ENCODE results near the gene CERK. TPM values are rescaled to one million over a fixed set of nuclear protein-coding genes. Genes with fewer than 3 reads are reported as not detected.

Gene CERK
- total RNA-seq, 5 donors from 2014 or later (not counting 1 experiment from before 2014, with no cell fraction given), result 77.4 to 155 (median 125) TPM

- no peak for ATAC-seq (replicated peaks in 1 of 4)
- H3K4me1 ChIP-seq (ENCODE audit: control insufficient read depth in 1 of 2, extremely low read depth in 1 of 2, insufficient read depth in 2 of 2, low read length in 2 of 2), result peaks cover 7 to 44% of the 10 kb centered on the region in 2 experiments
- 96% methylated on average over 12 of the region's 13 CpGs for WGBS (ENCODE audit: insufficient coverage)
These were observed 62.6 kb downstream of the CERK start for GRCh38 chr22:46675479-46675878.

GRCh38 chr22:46674906-46675305 lies 63.1 kb downstream of the CERK start:
- Histone ChIP-seq H3K27me3 (replicated peaks in 1 of 2; ENCODE audit: control insufficient read depth in 2 of 2, extremely low read depth in 1 of 2, insufficient read depth in 2 of 2, low read length in 1 of 2) (no peaks in the 10 kb centered on the region), H3K4me1 (ENCODE audit: control insufficient read depth in 1 of 2, extremely low read depth in 1 of 2, insufficient read depth in 2 of 2, low read length in 2 of 2) (peaks cover 7 to 44% of the 10 kb centered on the region in 2 experiments), H3K27ac (ENCODE audit: low read length) (peak overlapping the region; percentile 78), H3K9me3 (no peaks in the 10 kb centered on the region), H3K36me3 (ENCODE audit: control insufficient read depth in 2 of 2, extremely low read depth in 1 of 2, insufficient read depth in 1 of 2, low read length in 1 of 2) (peaks cover 2 to 19% of the 10 kb centered on the region in 2 donors), H3K4me3 (ENCODE audit: control insufficient read depth in 1 of 2, extremely low read depth in 1 of 2, low read length in 1 of 2) (peak overlapping the region; percentile 55 to 77)
- no peaks in the 10 kb centered on the region for H3K36me3 Mint-ChIP-seq
- no peaks in the 10 kb centered on the region for H3K27me3 Mint-ChIP-seq
- peaks cover 30 to 34% (median 33%) of the 10 kb centered on the region in 3 donors for H3K4me1 Mint-ChIP-seq
- DNase-seq, result no peak
- peak in 3 of 4 experiments; percentile 15 to 16 (median 15) for ATAC-seq (replicated peaks in 1 of 4)
- 41% methylated on average over 11 of the region's 11 CpGs for WGBS (ENCODE audit: insufficient coverage)
- H3K4me3 Mint-ChIP-seq, result peak overlapping the region; percentile 82 to 89 (median 89)
- H3K9me3 Mint-ChIP-seq, result no peaks in the 10 kb centered on the region
- POLR2A ChIA-PET, result no interaction called here
- CTCF ChIA-PET, result no interaction called here
- peak overlapping the region; percentile 95 to 98 for H3K27ac Mint-ChIP-seq

More at GRCh38 chr22:46675479-46675878, 62.6 kb downstream of the CERK start:
- Mint-ChIP-seq H3K4me1 (peaks cover 30 to 34% (median 33%) of the 10 kb centered on the region in 3 donors), H3K36me3 (no peaks in the 10 kb centered on the region), H3K4me3 (peak overlapping the region; percentile 13 to 89 (median 82)), H3K9me3 (no peaks in the 10 kb centered on the region), H3K27me3 (no peaks in the 10 kb centered on the region), H3K27ac (peak overlapping the region; percentile 23 to 98)
- Histone ChIP-seq H3K27ac (ENCODE audit: low read length) (peak overlapping the region; percentile 78), H3K4me3 (ENCODE audit: control insufficient read depth in 1 of 2, extremely low read depth in 1 of 2, low read length in 1 of 2) (no peak overlapping the region), H3K9me3 (no peaks in the 10 kb centered on the region), H3K36me3 (ENCODE audit: control insufficient read depth in 2 of 2, extremely low read depth in 1 of 2, insufficient read depth in 1 of 2, low read length in 1 of 2) (peaks cover 2 to 19% of the 10 kb centered on the region in 2 donors), H3K27me3 (replicated peaks in 1 of 2; ENCODE audit: control insufficient read depth in 2 of 2, extremely low read depth in 1 of 2, insufficient read depth in 2 of 2, low read length in 1 of 2) (no peaks in the 10 kb centered on the region)
- DNase-seq, result no peak
- POLR2A ChIA-PET, result no interaction called here
- CTCF ChIA-PET, result no interaction called here

- Histone ChIP-seq H3K4me1 (ENCODE audit: control insufficient read depth in 1 of 2, extremely low read depth in 1 of 2, insufficient read depth in 2 of 2, low read length in 2 of 2) (peaks cover 7 to 44% of the 10 kb centered on the region in 2 experiments), H3K4me3 (ENCODE audit: control insufficient read depth in 1 of 2, extremely low read depth in 1 of 2, low read length in 1 of 2) (peak overlapping the region; percentile 55 to 77), H3K36me3 (ENCODE audit: control insufficient read depth in 2 of 2, extremely low read depth in 1 of 2, insufficient read depth in 1 of 2, low read length in 1 of 2) (peaks cover 2 to 19% of the 10 kb centered on the region in 2 donors), H3K9me3 (no peaks in the 10 kb centered on the region), H3K27ac (ENCODE audit: low read length) (peak overlapping the region; percentile 78), H3K27me3 (replicated peaks in 1 of 2; ENCODE audit: control insufficient read depth in 2 of 2, extremely low read depth in 1 of 2, insufficient read depth in 2 of 2, low read length in 1 of 2) (no peaks in the 10 kb centered on the region)
- ATAC-seq (replicated peaks in 1 of 4) (peak; percentile 87 to 90 (median 87)), DNase-seq (peak; percentile 68 to 91 (median 82))
- ChIA-PET CTCF (no interaction called here), POLR2A (interaction anchor here in 1 of 2 donors (0.7 kb wide), 1 partner anchor 10 kb away, joined by 3 read pairs; no protein-coding TSS in a partner anchor)
- no peaks in the 10 kb centered on the region for H3K9me3 Mint-ChIP-seq
- peaks cover 30 to 34% (median 33%) of the 10 kb centered on the region in 3 donors for H3K4me1 Mint-ChIP-seq
- peak overlapping the region; percentile 82 to 89 (median 89) for H3K4me3 Mint-ChIP-seq
- no peaks in the 10 kb centered on the region for H3K36me3 Mint-ChIP-seq
- peak overlapping the region; percentile 95 to 98 for H3K27ac Mint-ChIP-seq
- under 1% methylated on average over 18 of the region's 19 CpGs for WGBS (ENCODE audit: insufficient coverage)
- H3K27me3 Mint-ChIP-seq, result no peaks in the 10 kb centered on the region
These were observed 63.7 kb downstream of the CERK start for GRCh38 chr22:46674367-46674781.

GRCh38 chr22:46673662-46674236 lies 64.3 kb downstream of the CERK start:
- Histone ChIP-seq H3K27ac (ENCODE audit: low read length) (peak overlapping the region; percentile 78), H3K9me3 (no peaks in the 10 kb centered on the region), H3K36me3 (ENCODE audit: control insufficient read depth in 2 of 2, extremely low read depth in 1 of 2, insufficient read depth in 1 of 2, low read length in 1 of 2) (peaks cover 6 to 19% of the 10 kb centered on the region in 2 donors), H3K4me3 (ENCODE audit: control insufficient read depth in 1 of 2, extremely low read depth in 1 of 2, low read length in 1 of 2) (peak overlapping the region; percentile 55 to 77), H3K4me1 (ENCODE audit: control insufficient read depth in 1 of 2, extremely low read depth in 1 of 2, insufficient read depth in 2 of 2, low read length in 2 of 2) (peaks cover 7 to 44% of the 10 kb centered on the region in 2 experiments), H3K27me3 (replicated peaks in 1 of 2; ENCODE audit: control insufficient read depth in 2 of 2, extremely low read depth in 1 of 2, insufficient read depth in 2 of 2, low read length in 1 of 2) (no peaks in the 10 kb centered on the region)
- CTCF ChIA-PET, result no interaction called here
- Mint-ChIP-seq H3K27ac (peak overlapping the region; percentile 95 to 98), H3K36me3 (peaks cover 3% of the 10 kb centered on the region), H3K27me3 (no peaks in the 10 kb centered on the region), H3K4me3 (peak overlapping the region; percentile 82 to 89 (median 89)), H3K9me3 (no peaks in the 10 kb centered on the region), H3K4me1 (peaks cover 30 to 34% (median 33%) of the 10 kb centered on the region in 3 donors)
- ATAC-seq (replicated peaks in 1 of 4) (peak; percentile 26 to 56 (median 53)), DNase-seq (peak in 2 of 35 experiments; percentile 25 to 33)
- 67% methylated on average over 30 of the region's 32 CpGs for WGBS (ENCODE audit: insufficient coverage)
- POLR2A ChIA-PET, result interaction anchor here in 1 of 2 donors (0.7 kb wide), 1 partner anchor 11 kb away, joined by 3 read pairs; no protein-coding TSS in a partner anchor

- Histone ChIP-seq H3K4me3 (ENCODE audit: control insufficient read depth in 1 of 2, extremely low read depth in 1 of 2, low read length in 1 of 2) (no peak overlapping the region), H3K27ac (ENCODE audit: low read length) (peak overlapping the region; percentile 78), H3K4me1 (ENCODE audit: control insufficient read depth in 1 of 2, extremely low read depth in 1 of 2, insufficient read depth in 2 of 2, low read length in 2 of 2) (peaks cover 7 to 44% of the 10 kb centered on the region in 2 experiments), H3K9me3 (no peaks in the 10 kb centered on the region), H3K36me3 (ENCODE audit: control insufficient read depth in 2 of 2, extremely low read depth in 1 of 2, insufficient read depth in 1 of 2, low read length in 1 of 2) (peaks cover 8 to 18% of the 10 kb centered on the region in 2 donors), H3K27me3 (replicated peaks in 1 of 2; ENCODE audit: control insufficient read depth in 2 of 2, extremely low read depth in 1 of 2, insufficient read depth in 2 of 2, low read length in 1 of 2) (no peaks in the 10 kb centered on the region)
- ChIA-PET POLR2A (no interaction called here), CTCF (no interaction called here)
- peak overlapping the region; percentile 95 to 98 for H3K27ac Mint-ChIP-seq
- H3K9me3 Mint-ChIP-seq, result no peaks in the 10 kb centered on the region
- H3K27me3 Mint-ChIP-seq, result no peaks in the 10 kb centered on the region
- H3K4me3 Mint-ChIP-seq, result peak overlapping the region; percentile 21 to 89 (median 82)
- WGBS (ENCODE audit: insufficient coverage), result 83% methylated on average over 10 of the region's 10 CpGs
- no peak for ATAC-seq (replicated peaks in 1 of 4)
- peaks cover 30 to 34% (median 33%) of the 10 kb centered on the region in 3 donors for H3K4me1 Mint-ChIP-seq
- no peak for DNase-seq
- H3K36me3 Mint-ChIP-seq, result peaks cover 5% of the 10 kb centered on the region
These were observed 64.8 kb downstream of the CERK start for GRCh38 chr22:46673205-46673604.

- H3K27me3 Mint-ChIP-seq, result no peaks in the 10 kb centered on the region
- Histone ChIP-seq H3K4me3 (ENCODE audit: control insufficient read depth in 1 of 2, extremely low read depth in 1 of 2, low read length in 1 of 2) (no peak overlapping the region), H3K9me3 (no peaks in the 10 kb centered on the region), H3K36me3 (ENCODE audit: control insufficient read depth in 2 of 2, extremely low read depth in 1 of 2, insufficient read depth in 1 of 2, low read length in 1 of 2) (peaks cover 8 to 14% of the 10 kb centered on the region in 2 donors), H3K27me3 (replicated peaks in 1 of 2; ENCODE audit: control insufficient read depth in 2 of 2, extremely low read depth in 1 of 2, insufficient read depth in 2 of 2, low read length in 1 of 2) (no peaks in the 10 kb centered on the region), H3K27ac (ENCODE audit: low read length) (no peak overlapping the region), H3K4me1 (ENCODE audit: control insufficient read depth in 1 of 2, extremely low read depth in 1 of 2, insufficient read depth in 2 of 2, low read length in 2 of 2) (peaks cover 7 to 41% of the 10 kb centered on the region in 2 experiments)
- POLR2A ChIA-PET, result no interaction called here
- peaks cover 27 to 33% (median 30%) of the 10 kb centered on the region in 3 donors for H3K4me1 Mint-ChIP-seq
- 94% methylated on average over 13 of the region's 18 CpGs for WGBS (ENCODE audit: insufficient coverage)
- DNase-seq, result no peak
- ATAC-seq (replicated peaks in 1 of 4), result no peak
- no peaks in the 10 kb centered on the region for H3K9me3 Mint-ChIP-seq
- H3K36me3 Mint-ChIP-seq, result peaks cover 5% of the 10 kb centered on the region
- H3K4me3 Mint-ChIP-seq, result peak overlapping the region in 1 of 3 donors; percentile 82
- CTCF ChIA-PET, result no interaction called here
- H3K27ac Mint-ChIP-seq, result peak overlapping the region in 1 of 2 donors; percentile 98
These were observed 65.3 kb downstream of the CERK start for GRCh38 chr22:46672731-46673130.
